HL-60/S4 treated with phorbol 12-myristate 13-acetate at 8.2 ng/mL for 4 days and 3 days (cell line): ENCODE measurements around the gene GPR4.

Experiments
- in situ Hi-C: fragments of 300-500 bp; cut with MboI; formaldehyde crosslinking; loops from 2 replicates; pipeline ENCODE4 v1.15.0; 2022; ENCODE audit warnings: low sequenced_read_pairs

The GPR4 gene

GRCh38 chr19:45590300-45591003, 11.6 kb downstream of the GPR4 start:
- in situ Hi-C loops: no loop called here

GRCh38 chr19:45589768-45590167, 12.2 kb downstream of the GPR4 start:
- in situ Hi-C loops: no loop called here

- in situ Hi-C loops: no loop called here
These were observed 14.1 kb downstream of the GPR4 start for GRCh38 chr19:45587873-45588272.

- in situ Hi-C loops: no loop called here
These were observed 16.8 kb downstream of the GPR4 start for GRCh38 chr19:45585158-45585577.

GRCh38 chr19:45584332-45585157, 17.5 kb downstream of the GPR4 start, which contains the start of gene OPA3:
OPA3 (minus strand) TSS chr19:45584802; CDS start chr19:45584764, 38 bp downstream.
- in situ Hi-C loops: no loop called here

- in situ Hi-C loops: no loop called here
These were observed 20.4 kb downstream of the GPR4 start for GRCh38 chr19:45581576-45581975.

GRCh38 chr19:45578861-45579260, 23.2 kb downstream of the GPR4 start:
- in situ Hi-C loops: no loop called here

DNA sequence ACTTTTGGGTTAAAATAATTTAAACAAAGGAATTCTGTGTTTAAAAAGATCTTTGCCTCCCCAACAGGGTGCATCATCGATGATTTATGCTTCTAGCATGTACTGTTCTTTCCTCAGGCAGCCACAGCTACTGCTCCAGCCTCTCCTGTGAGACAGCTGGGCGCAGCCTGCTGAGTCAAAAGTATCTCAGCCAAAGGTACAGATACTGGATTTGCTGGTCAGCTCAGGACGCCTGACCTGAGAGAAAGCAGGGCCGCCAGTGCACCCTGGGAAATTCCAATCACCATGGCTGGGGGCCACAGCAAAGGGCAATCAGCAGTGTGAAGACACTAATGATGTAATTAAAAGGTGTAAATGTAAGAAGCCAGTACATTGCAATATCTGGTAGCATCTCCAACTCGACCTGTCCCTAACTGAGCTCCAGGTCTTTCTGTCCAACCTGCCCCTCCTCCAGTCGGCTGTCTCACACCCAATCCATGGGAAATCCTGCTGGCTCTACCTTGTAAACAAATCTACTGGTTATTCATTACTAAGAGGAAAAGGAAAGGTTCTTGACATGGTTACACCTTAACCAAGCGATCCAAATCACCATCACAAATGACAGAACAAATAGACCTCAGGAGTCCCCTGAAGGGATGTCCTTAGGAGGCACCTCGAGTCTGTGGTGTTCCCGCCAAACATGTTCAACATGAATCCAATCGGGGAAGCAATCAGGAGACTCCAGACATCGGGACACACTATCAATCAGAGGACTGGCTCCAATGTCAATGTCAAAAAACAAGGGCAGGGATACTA, 24.7 kb downstream of the GPR4 start:
- in situ Hi-C loops: no loop called here

GRCh38 chr19:45576682-45577081, 25.3 kb downstream of the GPR4 start:
- in situ Hi-C loops: no loop called here

DNA sequence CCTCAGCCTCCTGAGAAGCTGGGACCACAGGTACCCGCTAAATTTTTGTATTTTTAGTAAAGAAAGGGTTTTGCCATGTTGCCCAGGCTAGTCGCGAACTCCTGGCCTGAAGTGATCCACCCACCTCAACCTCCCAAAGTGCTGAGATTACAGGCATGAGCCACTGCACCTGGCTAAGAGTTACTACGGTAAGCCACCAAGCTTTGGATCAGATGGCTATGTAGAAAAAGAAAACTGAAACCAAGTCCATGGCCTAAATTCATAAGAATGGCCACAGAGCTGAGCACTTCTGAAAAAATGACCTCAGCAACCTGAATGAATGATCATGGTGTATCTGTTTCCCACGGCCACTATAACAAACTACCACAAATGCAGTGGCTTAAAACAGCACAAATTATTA, 26.8 kb downstream of the GPR4 start:
- in situ Hi-C loops: no loop called here

DNA sequence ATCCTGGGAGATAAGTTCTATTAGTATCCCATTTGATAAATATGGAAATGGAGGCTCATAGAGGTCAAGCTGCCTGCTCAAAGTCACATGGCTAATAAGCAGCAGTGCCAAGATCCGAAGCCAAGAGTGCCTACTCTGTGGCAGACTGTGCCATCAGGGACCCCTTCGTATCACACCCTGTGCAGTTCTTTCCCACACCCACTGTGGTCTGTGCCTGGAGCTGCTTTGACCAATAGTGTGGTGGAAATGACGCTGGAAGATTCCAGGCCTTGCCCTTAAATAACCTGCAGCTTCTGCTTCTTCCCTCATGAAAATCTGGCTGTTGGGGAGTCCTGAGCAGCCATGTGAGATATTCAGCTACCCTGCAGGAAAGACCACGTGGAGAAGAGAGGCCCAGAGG, 27.5 kb downstream of the GPR4 start:
- in situ Hi-C loops: no loop called here

- in situ Hi-C loops: no loop called here
These were observed 30.4 kb downstream of the GPR4 start for GRCh38 chr19:45571457-45572220.

- in situ Hi-C loops: no loop called here
These were observed 32.2 kb downstream of the GPR4 start for GRCh38 chr19:45569619-45570421.

DNA sequence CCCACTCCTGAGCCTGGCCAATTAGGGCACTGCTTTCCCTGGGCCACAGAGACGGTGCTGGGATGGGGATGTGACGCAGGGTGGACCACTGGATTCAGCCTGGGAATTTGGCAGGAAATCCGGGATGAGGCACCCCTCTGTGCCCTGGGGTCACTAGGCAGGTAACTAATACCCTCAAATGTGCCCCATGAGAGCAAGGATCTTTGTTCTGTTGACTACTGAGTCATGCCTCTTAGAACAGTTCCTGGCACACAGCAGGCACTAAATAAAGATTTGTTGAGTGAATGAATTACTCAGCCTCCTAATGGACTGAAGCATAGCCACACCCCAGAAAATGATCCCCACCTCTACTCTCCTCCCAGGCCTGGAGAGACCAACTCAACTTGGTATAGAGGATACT, 33.3 kb downstream of the GPR4 start:
- in situ Hi-C loops: no loop called here

GRCh38 chr19:45567609-45568008, 34.4 kb downstream of the GPR4 start:
- in situ Hi-C loops: no loop called here

- in situ Hi-C loops: no loop called here
These were observed 37.8 kb downstream of the GPR4 start for GRCh38 chr19:45564131-45564780.

GRCh38 chr19:45560686-45561085, 41.3 kb downstream of the GPR4 start:
- in situ Hi-C loops: no loop called here

DNA sequence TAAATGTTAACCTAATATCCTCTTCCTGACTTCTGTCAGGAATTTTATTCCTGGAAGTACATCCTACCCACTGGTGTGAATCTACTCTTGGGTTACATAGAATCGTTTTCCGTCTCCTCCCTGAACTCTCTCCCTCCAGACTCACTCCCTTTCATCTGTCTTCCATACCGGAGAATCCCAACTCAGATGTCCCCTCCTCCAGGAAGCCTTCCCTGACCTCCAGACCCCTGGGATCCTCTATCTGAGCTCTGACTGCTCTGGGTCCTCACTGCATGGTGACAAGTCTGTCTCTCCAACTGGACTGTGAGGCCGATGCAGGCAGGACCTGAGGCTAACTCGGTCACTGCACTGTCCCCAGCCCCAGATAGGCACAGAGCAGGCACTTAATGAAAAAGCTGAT, 42.0 kb downstream of the GPR4 start:
- in situ Hi-C loops: no loop called here

- in situ Hi-C loops: no loop called here
These were observed 43.6 kb downstream of the GPR4 start for GRCh38 chr19:45558399-45558878.
